CD4-positive, alpha-beta memory T cell (primary cell): Measurements from ENCODE around the gene USP48. TPM values are rescaled to one million over a fixed set of nuclear protein-coding genes. Genes with fewer than 3 reads are reported as not detected.
A peak's percentile ranks its signal among the peaks of the same experiment; 100 is the strongest.

ENCODE experiments used
- CTCF ChIA-PET: fragments of 350-600 bp; sonication (Branson Sonifier 250); formaldehyde crosslinking; loops from one replicate; lab custom pipeline; 2021; ENCODE audit warnings: inconsistent platforms; ENCODE audit not compliant: partially characterized antibody; lab: Charles Lee
- POLR2A ChIA-PET: fragments of 350-600 bp; sonication (Branson Sonifier 250); formaldehyde crosslinking; loops from one replicate; lab custom pipeline; 2021; ENCODE audit not compliant: partially characterized antibody; lab: Charles Lee
- DNase-seq, 5 donors: peaks; one replicate each; pipeline versions ENCODE4 v3.0.0 to v3.0.0-alpha.2; 2020 to 2022; ENCODE audit warnings: mixed read lengths in 1 of 5
- H3K27ac ChIP-seq: one replicate; pipeline ENCODE4 v1.7.0; 2013; ENCODE audit warnings: low read depth, low read length
- H3K27me3 ChIP-seq: 2 replicates; pipeline ENCODE4 v1.7.0; 2013; ENCODE audit warnings: mild to moderate bottlenecking, low read length, moderate library complexity; ENCODE audit not compliant: insufficient read depth
- H3K36me3 ChIP-seq: 2 replicates; pipeline ENCODE4 v1.7.0; 2013; ENCODE audit warnings: mild to moderate bottlenecking, low read length, moderate library complexity; ENCODE audit not compliant: insufficient read depth
- H3K4me1 ChIP-seq: 2 replicates; pipeline ENCODE4 v1.7.0; 2013; ENCODE audit warnings: mild to moderate bottlenecking, low read length, moderate library complexity; ENCODE audit not compliant: insufficient read depth
- H3K4me3 ChIP-seq, 2 donors: one replicate each; pipeline ENCODE4 v1.7.0; 2013; ENCODE audit warnings: low read length in 2 of 2, mild to moderate bottlenecking in 1 of 2
- H3K9me3 ChIP-seq, 2 donors: one replicate each; pipeline ENCODE4 v1.7.0; 2013; ENCODE audit warnings: low read length in 2 of 2, control low read depth in 1 of 2; ENCODE audit not compliant: control insufficient read depth in 1 of 2
- H3K27ac Mint-ChIP-seq, 7 donors: one replicate each; pipeline ENCODE4 v1.8.0; 2020 to 2021; ENCODE audit warnings: mixed read lengths in 7 of 7, mild to moderate bottlenecking in 6 of 7, inconsistent platforms in 3 of 7, moderate library complexity in 3 of 7
- H3K27me3 Mint-ChIP-seq, 2 donors: one replicate each; pipeline ENCODE4 v1.8.0; 2020 to 2021; ENCODE audit warnings: mixed read lengths in 2 of 2
- H3K36me3 Mint-ChIP-seq, 2 donors: one replicate each; pipeline ENCODE4 v1.8.0; 2020 to 2021; ENCODE audit warnings: mixed read lengths in 2 of 2, inconsistent platforms in 1 of 2, mild to moderate bottlenecking in 1 of 2
- H3K4me1 Mint-ChIP-seq, 4 donors: one replicate each; pipeline ENCODE4 v1.8.0; 2020 to 2021; ENCODE audit warnings: mixed read lengths in 4 of 4, mild to moderate bottlenecking in 1 of 4
- H3K4me3 Mint-ChIP-seq, 8 donors: one replicate each; pipeline ENCODE4 v1.8.0; 2020 to 2021; ENCODE audit warnings: mixed read lengths in 8 of 8, mild to moderate bottlenecking in 7 of 8, moderate library complexity in 6 of 8, inconsistent platforms in 3 of 8
- H3K9me3 Mint-ChIP-seq, 8 donors: one replicate each; pipeline ENCODE4 v1.8.0; 2020 to 2021; ENCODE audit warnings: mixed read lengths in 8 of 8, mild to moderate bottlenecking in 5 of 8, inconsistent platforms in 3 of 8, moderate library complexity in 1 of 8
- intact Hi-C: fragments of 100-400 bp; cut with micrococcal nuclease; formaldehyde crosslinking; loops from one replicate; pipeline ENCODE4 v1.15.1; 2023
- polyA plus RNA-seq, 2 donors: library from polyadenylated mRNA; unstranded; fragments of 300-500 nt; fragmentation: Illumina TruSeq; gene quantifications; one replicate each; pipeline ENCODE4 v1.2.3, GENCODE V29; 2021
- total RNA-seq, 2 experiments: library from RNA; stranded (reverse); gene quantifications; one replicate each; pipeline ENCODE4 v1.2.3, GENCODE V29; 2021

Gene USP48
- total and polyA plus RNA-seq, 4 experiments from 2014 or later, result 36.1 to 117 (median 76.3) TPM

DNA sequence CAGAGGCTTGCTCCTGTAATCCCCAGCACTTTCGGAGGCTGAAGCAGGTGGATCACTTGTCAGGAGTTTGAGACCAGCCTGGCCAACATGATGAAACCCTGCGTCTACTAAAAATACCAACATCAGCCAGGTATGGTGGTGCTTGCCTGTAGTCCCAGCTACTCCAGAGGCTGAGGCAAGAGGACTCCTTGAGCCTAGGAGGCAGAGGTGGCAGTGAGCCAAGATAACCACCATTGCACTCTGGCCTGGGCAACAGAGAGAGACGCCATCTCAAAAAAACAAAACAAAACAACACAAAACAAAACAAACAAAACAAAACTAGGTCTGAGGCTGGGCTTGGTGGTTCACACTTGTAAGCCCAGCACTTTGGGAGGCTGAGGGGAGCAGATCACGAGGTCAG is 75.1 kb downstream of the USP48 start:
- no peaks in the 10 kb centered on the region for H3K27me3 Mint-ChIP-seq
- no peaks in the 10 kb centered on the region for H3K9me3 ChIP-seq
- no peak overlapping the region for H3K4me3 ChIP-seq
- H3K4me1 Mint-ChIP-seq, result peaks cover 0 to 6% (median 2%) of the 10 kb centered on the region in 4 donors
- no peaks in the 10 kb centered on the region for H3K4me1 ChIP-seq
- CTCF ChIA-PET, result interaction anchor here (1.4 kb wide), 1 partner anchor 15 kb away, joined by 3 read pairs; no protein-coding TSS in a partner anchor
- no peak overlapping the region for H3K27ac ChIP-seq
- no peaks in the 10 kb centered on the region for H3K27me3 ChIP-seq
- H3K27ac Mint-ChIP-seq, result no peak overlapping the region
- H3K36me3 ChIP-seq, result peaks cover 51% of the 10 kb centered on the region
- DNase-seq, result no peak
- H3K9me3 Mint-ChIP-seq, result no peaks in the 10 kb centered on the region
- POLR2A ChIA-PET, result no interaction called here
- intact Hi-C loops, result no loop called here
- peaks cover 40 to 66% of the 10 kb centered on the region in 2 donors for H3K36me3 Mint-ChIP-seq
- H3K4me3 Mint-ChIP-seq, result no peak overlapping the region

- intact Hi-C loops, result no loop called here
- Histone ChIP-seq H3K27ac (no peak overlapping the region), H3K4me1 (no peaks in the 10 kb centered on the region), H3K27me3 (no peaks in the 10 kb centered on the region), H3K36me3 (peaks cover 56% of the 10 kb centered on the region), H3K4me3 (no peak overlapping the region), H3K9me3 (no peaks in the 10 kb centered on the region)
- ChIA-PET CTCF (no interaction called here), POLR2A (no interaction called here)
- Mint-ChIP-seq H3K36me3 (peaks cover 43 to 68% of the 10 kb centered on the region in 2 donors), H3K4me3 (no peak overlapping the region), H3K4me1 (peaks cover 0 to 6% (median 2%) of the 10 kb centered on the region in 4 donors), H3K27me3 (no peaks in the 10 kb centered on the region), H3K9me3 (no peaks in the 10 kb centered on the region), H3K27ac (peak overlapping the region in 1 of 7 donors; percentile 32)
- DNase-seq, result no peak
Measured at GRCh38 chr1:21707086-21707840, 75.7 kb downstream of the USP48 start.

DNA sequence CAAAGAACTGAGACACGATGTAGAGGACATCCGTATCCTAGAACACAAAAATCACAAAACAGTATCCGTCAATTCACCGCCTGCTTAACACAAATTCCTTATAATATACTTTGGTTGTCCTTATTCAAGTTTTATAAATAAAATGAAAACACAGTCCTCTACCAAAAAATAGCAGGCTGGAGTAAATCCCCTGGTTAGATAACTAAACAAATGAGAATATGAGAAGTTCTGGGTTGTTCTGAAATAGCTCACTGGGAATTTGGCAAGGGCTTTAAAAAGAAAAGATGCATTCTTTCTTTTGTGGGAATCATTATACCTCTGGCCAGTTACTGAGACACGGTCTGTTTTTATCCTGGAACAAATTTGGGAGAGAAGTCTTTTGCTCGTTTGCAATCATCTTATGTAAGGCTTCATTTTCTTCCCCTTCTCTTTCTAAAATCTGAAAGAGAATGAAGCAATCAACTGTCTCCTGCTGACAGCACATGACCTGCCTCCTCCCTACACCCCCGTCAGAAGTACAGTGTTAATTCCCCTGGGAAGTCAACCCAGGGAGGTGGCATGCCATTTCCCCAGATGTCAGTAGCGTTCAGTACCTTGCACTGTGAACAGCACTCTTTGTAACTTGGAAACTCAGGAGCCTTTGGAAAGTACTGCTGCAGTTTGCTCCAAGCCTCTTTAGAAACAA is 76.7 kb downstream of the USP48 start:
- H3K27ac ChIP-seq, result no peak overlapping the region
- ChIA-PET POLR2A (no interaction called here), CTCF (no interaction called here)
- no peak for DNase-seq
- no peak overlapping the region for H3K4me3 ChIP-seq
- Mint-ChIP-seq H3K4me3 (no peak overlapping the region), H3K4me1 (peaks cover 0 to 6% (median 2%) of the 10 kb centered on the region in 4 donors), H3K27me3 (no peaks in the 10 kb centered on the region), H3K9me3 (peaks cover 0 to 1% (median 0%) of the 10 kb centered on the region in 8 donors), H3K27ac (peak overlapping the region in 1 of 7 donors; percentile 19), H3K36me3 (peaks cover 50 to 69% of the 10 kb centered on the region in 2 donors)
- no peaks in the 10 kb centered on the region for H3K4me1 ChIP-seq
- no peaks in the 10 kb centered on the region for H3K27me3 ChIP-seq
- H3K9me3 ChIP-seq, result no peaks in the 10 kb centered on the region
- peaks cover 57% of the 10 kb centered on the region for H3K36me3 ChIP-seq
- intact Hi-C loops, result no loop called here

- no peak for DNase-seq
- POLR2A ChIA-PET, result no interaction called here
- CTCF ChIA-PET, result no interaction called here
- peaks cover 0 to 8% (median 2%) of the 10 kb centered on the region in 4 donors for H3K4me1 Mint-ChIP-seq
- Histone ChIP-seq H3K9me3 (no peaks in the 10 kb centered on the region), H3K27me3 (no peaks in the 10 kb centered on the region), H3K4me3 (no peak overlapping the region), H3K4me1 (no peaks in the 10 kb centered on the region), H3K36me3 (peaks cover 62% of the 10 kb centered on the region), H3K27ac (no peak overlapping the region)
- peaks cover 53 to 70% of the 10 kb centered on the region in 2 donors for H3K36me3 Mint-ChIP-seq
- H3K4me3 Mint-ChIP-seq, result no peak overlapping the region
- H3K9me3 Mint-ChIP-seq, result peaks cover 0 to 1% (median 0%) of the 10 kb centered on the region in 8 donors
- no peak overlapping the region for H3K27ac Mint-ChIP-seq
- intact Hi-C loops, result no loop called here
- no peaks in the 10 kb centered on the region for H3K27me3 Mint-ChIP-seq
Measured at GRCh38 chr1:21705303-21705980, 77.5 kb downstream of the USP48 start.

GRCh38 chr1:21704145-21704544 is 78.8 kb downstream of the USP48 start:
- no peaks in the 10 kb centered on the region for H3K9me3 ChIP-seq
- no peak overlapping the region for H3K27ac ChIP-seq
- Mint-ChIP-seq H3K36me3 (peaks cover 57 to 71% of the 10 kb centered on the region in 2 donors), H3K4me3 (no peak overlapping the region), H3K9me3 (peaks cover 0 to 1% (median 0%) of the 10 kb centered on the region in 8 donors), H3K27ac (peak overlapping the region in 1 of 7 donors; percentile 38), H3K27me3 (no peaks in the 10 kb centered on the region), H3K4me1 (peaks cover 0 to 12% (median 4%) of the 10 kb centered on the region in 4 donors)
- ChIA-PET POLR2A (interaction anchor here (1.0 to 1.2 kb wide), 2 partner anchors 19 to 78 kb away, joined by 3 read pairs; partner anchors contain the start of gene USP48), CTCF (interaction anchor here (0.6 kb wide), 1 partner anchor 261 kb away, joined by 3 read pairs; no protein-coding TSS in a partner anchor)
- H3K4me3 ChIP-seq, result no peak overlapping the region
- intact Hi-C loops, result loop anchor here (5.0 kb wide), 1 partner anchor 258 kb away; no protein-coding TSS in a partner anchor
- no peaks in the 10 kb centered on the region for H3K27me3 ChIP-seq
- H3K36me3 ChIP-seq, result peaks cover 63% of the 10 kb centered on the region
- DNase-seq, result no peak
- no peaks in the 10 kb centered on the region for H3K4me1 ChIP-seq

DNA sequence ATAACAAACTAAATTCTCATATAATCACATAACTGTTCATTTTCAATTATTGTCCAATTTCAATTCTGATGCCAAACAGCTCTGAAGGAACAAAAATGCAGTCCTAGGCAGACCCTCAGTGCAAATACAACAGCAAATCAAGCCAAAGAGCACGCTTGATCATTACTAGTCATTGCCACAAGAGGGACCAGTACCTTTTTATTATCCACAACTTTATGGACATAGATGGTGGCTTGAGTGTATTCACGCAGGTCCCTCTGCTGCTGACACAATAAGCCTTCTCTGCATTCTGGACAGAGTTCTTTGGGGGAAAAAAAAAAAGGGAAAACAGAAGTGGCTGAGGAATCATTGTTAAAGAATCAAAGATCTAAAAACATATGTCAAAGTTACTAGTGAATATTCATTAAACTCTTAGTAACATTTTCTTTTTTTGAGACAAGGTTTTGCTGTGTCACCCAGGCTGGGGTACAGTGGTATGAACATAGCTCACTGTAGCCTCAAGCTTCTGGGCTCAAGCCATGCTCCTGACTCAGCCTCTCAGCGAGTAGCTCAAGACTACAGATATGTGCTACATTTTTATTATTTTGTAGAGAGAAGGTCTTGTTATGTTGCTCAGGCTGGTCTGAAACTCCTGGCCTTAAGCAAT is 79.5 kb downstream of the USP48 start:
- Mint-ChIP-seq H3K27ac (peak overlapping the region in 1 of 7 donors; percentile 58), H3K9me3 (peaks cover 0 to 1% (median 0%) of the 10 kb centered on the region in 8 donors), H3K4me3 (no peak overlapping the region), H3K36me3 (peaks cover 59 to 71% of the 10 kb centered on the region in 2 donors), H3K27me3 (no peaks in the 10 kb centered on the region), H3K4me1 (peaks cover 0 to 12% (median 4%) of the 10 kb centered on the region in 4 donors)
- Histone ChIP-seq H3K36me3 (peaks cover 61% of the 10 kb centered on the region), H3K4me1 (no peaks in the 10 kb centered on the region), H3K4me3 (no peak overlapping the region), H3K27me3 (no peaks in the 10 kb centered on the region), H3K9me3 (no peaks in the 10 kb centered on the region), H3K27ac (no peak overlapping the region)
- intact Hi-C loops, result loop anchor here (5.0 kb wide), 1 partner anchor 259 kb away; no protein-coding TSS in a partner anchor
- POLR2A ChIA-PET, result interaction anchor here (1.0 to 1.2 kb wide), 2 partner anchors 19 to 79 kb away, joined by 3 read pairs; partner anchors contain the start of gene USP48
- CTCF ChIA-PET, result interaction anchor here (0.6 kb wide), 1 partner anchor 262 kb away, joined by 3 read pairs; no protein-coding TSS in a partner anchor
- DNase-seq, result peak in 2 of 5 donors; percentile 4 to 7
